ENCODE results near the gene PXDC1. TPM values are rescaled to one million over a fixed set of nuclear protein-coding genes. Genes with fewer than 3 reads are reported as not detected.

Gene PXDC1
- total RNA-seq, 1 donor = 144 TPM

DNA sequence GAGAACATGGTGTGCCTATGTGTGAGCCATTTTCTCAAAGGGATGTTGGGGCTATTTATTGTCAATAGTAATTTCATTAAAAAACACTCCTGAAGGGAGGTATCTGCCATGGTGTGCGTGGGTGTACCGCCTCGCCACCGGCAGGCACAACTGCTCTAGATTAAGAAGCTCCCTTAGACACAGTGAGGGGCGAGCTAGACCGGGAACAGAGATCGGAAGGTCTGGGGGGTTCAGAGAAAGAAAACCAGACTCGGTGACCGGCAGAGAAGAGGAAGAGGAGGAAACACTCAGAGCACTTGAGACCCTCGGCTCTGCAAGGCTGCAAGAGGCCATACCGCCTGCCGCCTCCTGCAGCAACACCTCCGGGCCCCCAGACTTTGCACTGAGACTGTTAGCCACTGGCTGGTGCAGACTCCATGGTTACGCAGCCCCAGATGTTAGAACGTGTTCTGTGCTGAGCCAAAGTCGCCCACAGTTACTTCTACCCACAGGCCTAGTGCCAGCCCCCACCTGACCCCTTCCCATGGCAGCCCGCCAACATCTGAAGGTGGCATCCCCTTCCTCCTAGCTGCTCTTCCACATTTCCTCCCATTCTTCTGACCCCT lies 18.1 kb downstream of the PXDC1 start:
- H3K27me3 ChIP-seq (ENCODE audit: insufficient read depth, low read length) = no peaks in the 10 kb centered on the region
- H3K36me3 ChIP-seq (ENCODE audit: insufficient read depth, low read length) = peaks cover 95% of the 10 kb centered on the region
- no peaks in the 10 kb centered on the region for H3K9me3 ChIP-seq (ENCODE audit: low read depth, low read length)
- peaks cover 16% of the 10 kb centered on the region for H3K4me1 ChIP-seq (ENCODE audit: insufficient read depth, low read length)
- H3K27ac ChIP-seq (ENCODE audit: low read depth, low read length) = no peak overlapping the region
- no peak for TF ChIP-seq CTCF (IDR thresholded peaks at IDR 0.05; ENCODE audit: extremely low read depth, low read depth, low read length)
- H3K79me2 ChIP-seq (ENCODE audit: insufficient read depth, low read length) = peaks cover 100% of the 10 kb centered on the region
- DNase-seq (ENCODE audit: insufficient read length, low spot score, missing footprints) = peak; percentile 57
- no peak overlapping the region for H3K4me3 ChIP-seq (ENCODE audit: insufficient read depth, low read length)
- H2AFZ ChIP-seq (ENCODE audit: low read length) = no peak overlapping the region
- H4K20me1 ChIP-seq (ENCODE audit: insufficient read depth, low read length) = peaks cover 98% of the 10 kb centered on the region
- H3K4me2 ChIP-seq (ENCODE audit: insufficient read depth, low read length) = no peak overlapping the region

GRCh38 chr6:3732345-3733141 lies 19.0 kb downstream of the PXDC1 start:
- peak overlapping the region; percentile 54 for H3K27ac ChIP-seq (ENCODE audit: low read depth, low read length)
- peaks cover 95% of the 10 kb centered on the region for H3K36me3 ChIP-seq (ENCODE audit: insufficient read depth, low read length)
- peak; percentile 92 for DNase-seq (ENCODE audit: insufficient read length, low spot score, missing footprints)
- peaks cover 20% of the 10 kb centered on the region for H3K4me1 ChIP-seq (ENCODE audit: insufficient read depth, low read length)
- no peak overlapping the region for H3K4me3 ChIP-seq (ENCODE audit: insufficient read depth, low read length)
- H3K4me2 ChIP-seq (ENCODE audit: insufficient read depth, low read length) = peak overlapping the region; percentile 19
- no peaks in the 10 kb centered on the region for H3K9me3 ChIP-seq (ENCODE audit: low read depth, low read length)
- H4K20me1 ChIP-seq (ENCODE audit: insufficient read depth, low read length) = peaks cover 98% of the 10 kb centered on the region
- no peak overlapping the region for H2AFZ ChIP-seq (ENCODE audit: low read length)
- peak; percentile 89 for TF ChIP-seq CTCF (IDR thresholded peaks at IDR 0.05; ENCODE audit: extremely low read depth, low read depth, low read length)
- H3K27me3 ChIP-seq (ENCODE audit: insufficient read depth, low read length) = no peaks in the 10 kb centered on the region
- peaks cover 100% of the 10 kb centered on the region for H3K79me2 ChIP-seq (ENCODE audit: insufficient read depth, low read length)

- H3K4me3 ChIP-seq (ENCODE audit: insufficient read depth, low read length) = no peak overlapping the region
- peak overlapping the region; percentile 54 for H3K27ac ChIP-seq (ENCODE audit: low read depth, low read length)
- H4K20me1 ChIP-seq (ENCODE audit: insufficient read depth, low read length) = peaks cover 98% of the 10 kb centered on the region
- no peaks in the 10 kb centered on the region for H3K9me3 ChIP-seq (ENCODE audit: low read depth, low read length)
- H3K79me2 ChIP-seq (ENCODE audit: insufficient read depth, low read length) = peaks cover 100% of the 10 kb centered on the region
- peak; percentile 46 for DNase-seq (ENCODE audit: insufficient read length, low spot score, missing footprints)
- TF ChIP-seq CTCF (IDR thresholded peaks at IDR 0.05; ENCODE audit: extremely low read depth, low read depth, low read length) = no peak
- no peak overlapping the region for H2AFZ ChIP-seq (ENCODE audit: low read length)
- peak overlapping the region; percentile 19 for H3K4me2 ChIP-seq (ENCODE audit: insufficient read depth, low read length)
- H3K36me3 ChIP-seq (ENCODE audit: insufficient read depth, low read length) = peaks cover 95% of the 10 kb centered on the region
- H3K4me1 ChIP-seq (ENCODE audit: insufficient read depth, low read length) = peaks cover 28% of the 10 kb centered on the region
- no peaks in the 10 kb centered on the region for H3K27me3 ChIP-seq (ENCODE audit: insufficient read depth, low read length)
Observed at GRCh38 chr6:3731700-3732099, 19.8 kb downstream of the PXDC1 start.
